K562 (cell line): ENCODE results near the gene PRKAR1B. TPM values are rescaled to one million over a fixed set of nuclear protein-coding genes. Genes with fewer than 3 reads are reported as not detected.

ENCODE experiments used
- ESRRB ChIP-seq: fragments of 250-450 bp; sonication (Bioruptor Pico); IDR thresholded peaks from 2 replicates; pipeline ENCODE4 v1.5.0; 2020; ENCODE audit warnings: mild to moderate bottlenecking, moderate library complexity, borderline replicate concordance
- GATAD2A ChIP-seq: fragments of 450-650 bp; IDR thresholded peaks from 2 replicates; pipeline ENCODE4 v1.6.1; 2017
- PRDM10 ChIP-seq: fragments of 450-650 bp; IDR thresholded peaks from 2 replicates; pipeline ENCODE4 v1.6.1; 2018; ENCODE audit not compliant: partially characterized antibody
- RBM22 ChIP-seq: fragments of 200-400 bp; formaldehyde crosslinking; IDR thresholded peaks from 2 replicates; pipeline ENCODE4 v1.6.1; 2018; ENCODE audit warnings: low read length, low read depth; ENCODE audit not compliant: poor library complexity, severe bottlenecking
- polyA plus RNA-seq, 8 experiments: library from polyadenylated mRNA; depleted of rRNA in 4 of 8; stranded (reverse) in 5 of 8; unstranded in 3 of 8; fragments of >200 nt; fragmentation: Nextera tagmentation in 2 of 8; fragmentation: Illumina TruSeq in 1 of 8; extraction: Ambion mirVana in 2 of 8; extraction: Trizol in 1 of 8; gene quantifications; 2 replicates each; pipeline versions ENCODE4 v1.2.1 to v1.2.3, GENCODE V29; 2011 to 2014; ENCODE audit warnings: inconsistent platforms in 1 of 8, missing spikeins in 1 of 8
- total RNA-seq, 7 experiments: library from RNA; depleted of rRNA in 6 of 7; stranded (reverse); fragments of >200 nt in 6 of 7; fragmentation: Illumina TruSeq in 2 of 7; extraction: Trizol in 2 of 7; gene quantifications; 2 replicates each; pipeline versions ENCODE4 v1.2.1 to v1.2.3, GENCODE V29; 2011 to 2021; ENCODE audit warnings: low replicate concordance in 1 of 7
- TF ChIP-seq, protein P1 (sequence below): fragments of 200-800 bp; sonication (Bioruptor generic); IDR thresholded peaks from 2 replicates; pipeline ENCODE4 v1.6.1; 2017; ENCODE audit warnings: missing genetic modification characterization, missing compliant biosample characterization

PRKAR1B gene
- total and polyA plus RNA-seq, 9 of the 15 experiments (the other 6 are each of a cell fraction or from before 2014, with no cell fraction given): 0.99 to 30.5 (median 12.7) TPM

DNA sequence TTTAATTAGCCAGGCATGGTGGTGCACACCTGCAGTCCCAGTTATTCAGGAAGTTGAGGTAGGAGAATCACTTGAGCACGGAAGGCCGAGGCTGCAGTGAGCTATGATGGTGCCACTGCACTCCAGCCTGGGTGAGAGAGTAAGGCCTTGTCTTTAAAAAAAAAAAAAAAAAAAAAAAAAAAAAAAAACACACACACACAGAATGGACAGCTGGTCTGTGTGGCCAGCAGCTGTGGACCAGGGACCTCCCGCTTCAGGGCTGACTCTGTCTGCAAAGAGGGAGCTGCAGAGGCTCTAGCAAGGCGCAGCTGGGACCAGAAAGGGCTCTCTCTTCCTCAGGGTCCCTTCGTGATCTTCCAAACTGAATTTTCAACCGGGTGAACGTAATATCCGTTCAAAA lies 54.2 kb downstream of the PRKAR1B start (continued):
- TF ChIP-seq ESRRB (no peak), RBM22 (no peak), PRDM10 (no peak), GATAD2A (no peak)
- TF ChIP-seq, protein P1, sequence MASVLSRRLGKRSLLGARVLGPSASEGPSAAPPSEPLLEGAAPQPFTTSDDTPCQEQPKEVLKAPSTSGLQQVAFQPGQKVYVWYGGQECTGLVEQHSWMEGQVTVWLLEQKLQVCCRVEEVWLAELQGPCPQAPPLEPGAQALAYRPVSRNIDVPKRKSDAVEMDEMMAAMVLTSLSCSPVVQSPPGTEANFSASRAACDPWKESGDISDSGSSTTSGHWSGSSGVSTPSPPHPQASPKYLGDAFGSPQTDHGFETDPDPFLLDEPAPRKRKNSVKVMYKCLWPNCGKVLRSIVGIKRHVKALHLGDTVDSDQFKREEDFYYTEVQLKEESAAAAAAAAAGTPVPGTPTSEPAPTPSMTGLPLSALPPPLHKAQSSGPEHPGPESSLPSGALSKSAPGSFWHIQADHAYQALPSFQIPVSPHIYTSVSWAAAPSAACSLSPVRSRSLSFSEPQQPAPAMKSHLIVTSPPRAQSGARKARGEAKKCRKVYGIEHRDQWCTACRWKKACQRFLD (CRISPR knock-in tag): no peak
